ENCODE measurements around the gene ATF4. TPM values are rescaled to one million over a fixed set of nuclear protein-coding genes. Genes with fewer than 3 reads are reported as not detected.

ATF4 gene
- total RNA-seq = 473 and 509 TPM in 2 replicates

GRCh38 chr22:39520226-39521105, at the start of gene ATF4:
ATF4 (plus strand) TSS chr22:39520562; CDS start chr22:39521446, 884 bp downstream.

GRCh38 chr22:39502109-39502788, 18.1 kb upstream of the ATF4 start, which contains the start of gene MIEF1:
MIEF1 (plus strand) TSS chr22:39502290; CDS start chr22:39511295, 9,005 bp downstream.

GRCh38 chr22:39532215-39533073, 12.1 kb downstream of the ATF4 start, which contains the start of gene RPS19BP1:
RPS19BP1 (minus strand) TSS chr22:39532748; CDS start chr22:39532738, 10 bp downstream.

GRCh38 chr22:39570665-39571064, 50.3 kb downstream of the ATF4 start, which contains the start of gene CACNA1I:
CACNA1I (plus strand) TSS chr22:39570753; CDS start chr22:39570753, 0 bp downstream.

Other genes starting within 250 kb of the ATF4 start
- gene RPL3, start 200.9 kb upstream of the ATF4 start, total RNA-seq = 3,457 and 4,846 TPM in 2 replicates
- 0.34 and 4.1 TPM in 2 replicates for gene SYNGR1, start 170.6 kb upstream of the ATF4 start, total RNA-seq
- 6.8 and 16.7 TPM in 2 replicates for gene TAB1, start 120.8 kb upstream of the ATF4 start, total RNA-seq
- gene MGAT3, start 63.5 kb upstream of the ATF4 start, total RNA-seq = 0.50 TPM in 1 of 2 replicates, not detected in the other
- 38.3 and 42.9 TPM in 2 replicates for gene MIEF1, start 18.3 kb upstream of the ATF4 start, total RNA-seq
- gene RPS19BP1, start 12.2 kb downstream of the ATF4 start, total RNA-seq = 39.7 and 78.6 TPM in 2 replicates
- gene CACNA1I, start 50.2 kb downstream of the ATF4 start, total RNA-seq = not detected in 2 replicates